Activated CD8-positive, alpha-beta T cell treated with anti-CD3 and anti-CD28 coated beads, Interleukin-2, amount 10 ng/mL, durations not matched to agents 7 days and 5 days (primary cell): ENCODE data around the gene DOCK4. TPM values are rescaled to one million over a fixed set of nuclear protein-coding genes. Genes with fewer than 3 reads are reported as not detected.

Source experiments
- ATAC-seq: fragments of 150-1000 bp; cut with Tn5 transposase; one replicate; pipeline ENCODE4 v1.10.0; 2021; ENCODE audit warnings: moderate library complexity
- CTCF ChIA-PET: fragments of 350-600 bp; sonication (Branson Sonifier 250); formaldehyde crosslinking; loops from one replicate; lab custom pipeline; 2021; ENCODE audit warnings: antibody characterized with exemption; lab: Charles Lee
- POLR2A ChIA-PET: fragments of 350-600 bp; sonication (Branson Sonifier 250); formaldehyde crosslinking; loops from one replicate; lab custom pipeline; 2021; ENCODE audit warnings: antibody characterized with exemption; lab: Charles Lee
- DNase-seq: peaks from one replicate; pipeline ENCODE4 v3.0.0-alpha.2; 2020
- H3K27ac Mint-ChIP-seq: one replicate; pipeline ENCODE4 v1.8.0; 2021; ENCODE audit warnings: mild to moderate bottlenecking, mixed read lengths
- H3K27me3 Mint-ChIP-seq: one replicate; pipeline ENCODE4 v1.8.0; 2021; ENCODE audit warnings: low read depth, mixed read lengths
- H3K36me3 Mint-ChIP-seq: one replicate; pipeline ENCODE4 v1.8.0; 2021; ENCODE audit warnings: low read depth, mixed read lengths
- H3K4me1 Mint-ChIP-seq: one replicate; pipeline ENCODE4 v1.8.0; 2021; ENCODE audit warnings: low read depth, mixed read lengths
- H3K4me3 Mint-ChIP-seq: one replicate; pipeline ENCODE4 v1.8.0; 2021; ENCODE audit warnings: mild to moderate bottlenecking, mixed read lengths
- H3K9me3 Mint-ChIP-seq: one replicate; pipeline ENCODE4 v1.8.0; 2022; ENCODE audit warnings: mixed read lengths; ENCODE audit not compliant: insufficient read depth
- total RNA-seq, 2 experiments: library from RNA; stranded (reverse); gene quantifications; one replicate each; pipeline ENCODE4 v1.2.3, GENCODE V29; 2021

Gene DOCK4
- total RNA-seq, 2 experiments from 2014 or later = 0.10 to 0.18 TPM

DNA sequence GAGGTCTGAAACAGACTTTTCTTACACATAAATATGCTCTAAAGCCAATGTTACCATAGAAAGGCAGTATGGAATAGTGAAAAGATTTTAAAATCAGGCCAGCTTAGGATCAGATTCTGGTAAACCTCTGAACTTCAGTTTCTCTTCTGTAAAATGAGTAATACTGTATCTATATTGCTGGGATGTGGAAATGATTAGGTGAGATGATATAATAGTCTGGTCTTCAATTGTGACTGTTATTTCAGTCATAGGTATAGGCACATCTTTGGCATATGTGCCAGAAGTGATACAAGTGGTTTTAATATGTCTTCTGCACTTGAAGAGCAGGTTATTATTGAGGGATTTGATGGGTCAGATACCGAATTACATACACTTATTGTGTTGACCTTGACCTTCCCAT is 7.5 kb upstream of the DOCK4 start:
- no peak overlapping the region for H3K27ac Mint-ChIP-seq
- no peak overlapping the region for H3K4me3 Mint-ChIP-seq
- H3K27me3 Mint-ChIP-seq = no peaks in the 10 kb centered on the region
- ChIA-PET POLR2A (interaction anchor here (0.6 to 1.4 kb wide), 2 partner anchors 9 to 199 kb away, joined by 3 to 4 read pairs; no protein-coding TSS in a partner anchor), CTCF (interaction anchor here (0.8 kb wide), 1 partner anchor 352 kb away, joined by 3 read pairs; no protein-coding TSS in a partner anchor)
- peaks cover 2% of the 10 kb centered on the region for H3K4me1 Mint-ChIP-seq
- H3K9me3 Mint-ChIP-seq = no peaks in the 10 kb centered on the region
- DNase-seq (no peak), ATAC-seq (no peak)
- no peaks in the 10 kb centered on the region for H3K36me3 Mint-ChIP-seq

- DNase-seq (no peak), ATAC-seq (no peak)
- ChIA-PET POLR2A (interaction anchor here (1.1 kb wide), 1 partner anchor 238 kb away, joined by 3 read pairs; the partner anchor contains the start of gene IFRD1), CTCF (no interaction called here)
- H3K9me3 Mint-ChIP-seq = no peaks in the 10 kb centered on the region
- H3K27me3 Mint-ChIP-seq = no peaks in the 10 kb centered on the region
- H3K27ac Mint-ChIP-seq = no peak overlapping the region
- H3K4me3 Mint-ChIP-seq = no peak overlapping the region
- H3K36me3 Mint-ChIP-seq = no peaks in the 10 kb centered on the region
- peaks cover 6% of the 10 kb centered on the region for H3K4me1 Mint-ChIP-seq
Observed at GRCh38 chr7:112212571-112212970, 6.4 kb upstream of the DOCK4 start.

GRCh38 chr7:112211348-112211907 is 5.2 kb upstream of the DOCK4 start:
- no peak overlapping the region for H3K27ac Mint-ChIP-seq
- H3K36me3 Mint-ChIP-seq = peaks cover 3% of the 10 kb centered on the region
- H3K4me3 Mint-ChIP-seq = no peak overlapping the region
- DNase-seq (no peak), ATAC-seq (no peak)
- H3K9me3 Mint-ChIP-seq = no peaks in the 10 kb centered on the region
- peaks cover 10% of the 10 kb centered on the region for H3K4me1 Mint-ChIP-seq
- ChIA-PET POLR2A (interaction anchor here (1.1 kb wide), 1 partner anchor 239 kb away, joined by 3 read pairs; the partner anchor contains the start of gene IFRD1), CTCF (no interaction called here)
- no peaks in the 10 kb centered on the region for H3K27me3 Mint-ChIP-seq

GRCh38 chr7:112207765-112208164 is 1.6 kb upstream of the DOCK4 start:
- H3K27ac Mint-ChIP-seq = no peak overlapping the region
- ATAC-seq = no peak
- CTCF ChIA-PET = no interaction called here
- H3K4me1 Mint-ChIP-seq = peaks cover 31% of the 10 kb centered on the region
- H3K36me3 Mint-ChIP-seq = peaks cover 3% of the 10 kb centered on the region
- peaks cover 22% of the 10 kb centered on the region for H3K27me3 Mint-ChIP-seq
- no peaks in the 10 kb centered on the region for H3K9me3 Mint-ChIP-seq
- no peak for DNase-seq
- peak overlapping the region; percentile 93 for H3K4me3 Mint-ChIP-seq
- POLR2A ChIA-PET = interaction anchor here (2.2 kb wide), 1 partner anchor 243 kb away, joined by 12 read pairs; the partner anchor contains the start of gene IFRD1

GRCh38 chr7:112206991-112207592 is 893 bp upstream of the DOCK4 start:
- ChIA-PET CTCF (no interaction called here), POLR2A (interaction anchor here (0.7 to 2.2 kb wide), 3 partner anchors 23 to 243 kb away, joined by 3 to 12 read pairs (median 4); partner anchors contain the start of gene IFRD1)
- peaks cover 25% of the 10 kb centered on the region for H3K27me3 Mint-ChIP-seq
- DNase-seq = peak; percentile 29
- H3K27ac Mint-ChIP-seq = peak overlapping the region; percentile 86
- H3K9me3 Mint-ChIP-seq = no peaks in the 10 kb centered on the region
- H3K36me3 Mint-ChIP-seq = peaks cover 3% of the 10 kb centered on the region
- no peak for ATAC-seq
- H3K4me1 Mint-ChIP-seq = peaks cover 31% of the 10 kb centered on the region
- H3K4me3 Mint-ChIP-seq = peak overlapping the region; percentile 93

- peaks cover 3% of the 10 kb centered on the region for H3K36me3 Mint-ChIP-seq
- peak; percentile 11 for ATAC-seq
- ChIA-PET POLR2A (interaction anchor here (1.0 to 2.2 kb wide), 3 partner anchors 8 to 245 kb away, joined by 3 to 12 read pairs (median 4); partner anchors contain the start of gene IFRD1), CTCF (interaction anchor here (1.3 to 1.8 kb wide), 2 partner anchors 9 to 32 kb away, joined by 3 read pairs; no protein-coding TSS in a partner anchor)
- DNase-seq = peak; percentile 36
- H3K9me3 Mint-ChIP-seq = no peaks in the 10 kb centered on the region
- H3K27ac Mint-ChIP-seq = no peak overlapping the region
- H3K4me1 Mint-ChIP-seq = peaks cover 31% of the 10 kb centered on the region
- peak overlapping the region; percentile 93 for H3K4me3 Mint-ChIP-seq
- H3K27me3 Mint-ChIP-seq = peaks cover 40% of the 10 kb centered on the region
Observed at GRCh38 chr7:112205343-112206237, 609 bp downstream of the DOCK4 start.

DNA sequence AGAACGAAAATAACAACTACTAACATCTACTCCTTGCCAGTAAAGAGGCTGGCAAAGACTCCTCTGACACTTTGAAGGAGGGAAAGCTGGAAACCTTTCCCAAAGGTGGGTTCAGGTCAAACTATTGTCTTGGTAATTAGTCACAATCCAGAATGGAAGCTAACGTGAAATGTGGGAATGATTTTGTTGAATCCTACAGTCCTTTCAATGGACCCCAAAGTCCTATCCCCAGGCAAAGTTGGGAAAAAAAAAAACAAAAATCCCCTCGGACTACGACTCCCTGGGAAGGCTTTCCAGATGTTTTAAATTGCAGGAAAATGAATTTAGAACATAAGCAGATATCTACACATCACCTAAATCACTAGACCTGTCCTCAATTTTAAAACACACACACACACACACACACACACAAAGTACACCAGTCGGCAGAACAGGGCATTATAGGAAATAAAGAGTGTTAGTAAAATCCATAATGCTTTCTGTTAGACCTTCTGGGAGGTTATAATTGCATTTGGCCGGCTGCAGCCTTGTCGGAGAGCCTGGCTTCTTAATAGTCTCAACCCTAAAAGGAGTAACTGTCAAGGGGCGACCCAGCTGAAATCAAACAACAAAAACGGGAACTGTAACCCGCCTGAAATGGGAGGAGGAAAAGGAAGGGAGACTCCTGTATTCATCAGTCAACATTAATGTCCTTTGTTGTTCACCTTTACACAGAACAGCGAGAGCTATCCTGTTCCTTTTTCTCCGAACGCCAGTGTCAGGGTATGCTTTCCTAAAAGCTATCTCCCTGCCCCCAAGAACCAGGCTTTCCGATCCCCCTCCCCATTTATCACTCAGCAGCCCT is 1.5 kb downstream of the DOCK4 start:
- CTCF ChIA-PET = interaction anchor here (0.7 to 1.8 kb wide), 3 partner anchors 10 to 253 kb away, joined by 3 read pairs; no protein-coding TSS in a partner anchor
- Mint-ChIP-seq H3K27me3 (peaks cover 45% of the 10 kb centered on the region), H3K27ac (no peak overlapping the region), H3K4me3 (peak overlapping the region; percentile 93), H3K4me1 (peaks cover 30% of the 10 kb centered on the region), H3K9me3 (no peaks in the 10 kb centered on the region), H3K36me3 (peaks cover 3% of the 10 kb centered on the region)
- ATAC-seq (no peak), DNase-seq (peak; percentile 23)
- POLR2A ChIA-PET = interaction anchor here (1.0 to 1.1 kb wide), 2 partner anchors 9 to 54 kb away, joined by 3 to 4 read pairs; no protein-coding TSS in a partner anchor

DNA sequence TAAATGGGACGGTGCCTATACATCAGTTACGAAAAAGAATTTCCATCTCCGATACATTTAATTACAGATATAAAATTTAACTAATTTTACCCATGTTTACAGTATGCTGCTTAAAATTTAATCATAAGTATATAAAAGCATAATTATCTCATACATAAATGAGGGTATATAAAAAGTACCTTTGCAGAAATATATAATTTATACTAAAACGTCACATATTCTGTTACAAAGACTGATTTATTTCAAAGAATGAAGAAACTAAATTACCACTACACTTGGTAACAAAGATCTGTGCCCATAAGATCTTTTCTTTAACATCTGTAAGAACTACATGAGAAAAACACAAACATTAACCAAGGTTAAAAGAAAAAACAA is 2.8 kb downstream of the DOCK4 start:
- H3K4me3 Mint-ChIP-seq = no peak overlapping the region
- peaks cover 28% of the 10 kb centered on the region for H3K4me1 Mint-ChIP-seq
- peaks cover 48% of the 10 kb centered on the region for H3K27me3 Mint-ChIP-seq
- no peaks in the 10 kb centered on the region for H3K9me3 Mint-ChIP-seq
- H3K36me3 Mint-ChIP-seq = peaks cover 3% of the 10 kb centered on the region
- no peak overlapping the region for H3K27ac Mint-ChIP-seq
- ChIA-PET CTCF (no interaction called here), POLR2A (no interaction called here)
- DNase-seq (no peak), ATAC-seq (no peak)

GRCh38 chr7:112202816-112203215 is 3.4 kb downstream of the DOCK4 start:
- Mint-ChIP-seq H3K9me3 (no peaks in the 10 kb centered on the region), H3K27ac (no peak overlapping the region), H3K27me3 (peaks cover 52% of the 10 kb centered on the region), H3K4me3 (no peak overlapping the region), H3K36me3 (peaks cover 3% of the 10 kb centered on the region), H3K4me1 (peaks cover 27% of the 10 kb centered on the region)
- no peak for ATAC-seq
- CTCF ChIA-PET = interaction anchor here (0.6 kb wide), 1 partner anchor 340 kb away, joined by 3 read pairs; no protein-coding TSS in a partner anchor
- POLR2A ChIA-PET = no interaction called here
- no peak for DNase-seq

- Mint-ChIP-seq H3K27ac (no peak overlapping the region), H3K27me3 (peaks cover 53% of the 10 kb centered on the region), H3K36me3 (peaks cover 3% of the 10 kb centered on the region), H3K4me3 (no peak overlapping the region), H3K4me1 (peaks cover 20% of the 10 kb centered on the region), H3K9me3 (no peaks in the 10 kb centered on the region)
- POLR2A ChIA-PET = no interaction called here
- DNase-seq = no peak
- CTCF ChIA-PET = no interaction called here
- ATAC-seq = no peak
Observed at GRCh38 chr7:112201839-112202238, 4.4 kb downstream of the DOCK4 start.

- H3K27me3 Mint-ChIP-seq = peaks cover 54% of the 10 kb centered on the region
- no peak for ATAC-seq
- CTCF ChIA-PET = no interaction called here
- H3K27ac Mint-ChIP-seq = no peak overlapping the region
- no peak overlapping the region for H3K4me3 Mint-ChIP-seq
- H3K4me1 Mint-ChIP-seq = peaks cover 20% of the 10 kb centered on the region
- H3K9me3 Mint-ChIP-seq = no peaks in the 10 kb centered on the region
- POLR2A ChIA-PET = no interaction called here
- no peaks in the 10 kb centered on the region for H3K36me3 Mint-ChIP-seq
- no peak for DNase-seq
Observed at GRCh38 chr7:112201411-112201810, 4.8 kb downstream of the DOCK4 start.
